Measurements from ENCODE around the gene EIF2D.

Gene EIF2D

GRCh38 chr1:206556750-206557635 is 55.3 kb downstream of the EIF2D start:
- TF ChIP-seq, protein P1, sequence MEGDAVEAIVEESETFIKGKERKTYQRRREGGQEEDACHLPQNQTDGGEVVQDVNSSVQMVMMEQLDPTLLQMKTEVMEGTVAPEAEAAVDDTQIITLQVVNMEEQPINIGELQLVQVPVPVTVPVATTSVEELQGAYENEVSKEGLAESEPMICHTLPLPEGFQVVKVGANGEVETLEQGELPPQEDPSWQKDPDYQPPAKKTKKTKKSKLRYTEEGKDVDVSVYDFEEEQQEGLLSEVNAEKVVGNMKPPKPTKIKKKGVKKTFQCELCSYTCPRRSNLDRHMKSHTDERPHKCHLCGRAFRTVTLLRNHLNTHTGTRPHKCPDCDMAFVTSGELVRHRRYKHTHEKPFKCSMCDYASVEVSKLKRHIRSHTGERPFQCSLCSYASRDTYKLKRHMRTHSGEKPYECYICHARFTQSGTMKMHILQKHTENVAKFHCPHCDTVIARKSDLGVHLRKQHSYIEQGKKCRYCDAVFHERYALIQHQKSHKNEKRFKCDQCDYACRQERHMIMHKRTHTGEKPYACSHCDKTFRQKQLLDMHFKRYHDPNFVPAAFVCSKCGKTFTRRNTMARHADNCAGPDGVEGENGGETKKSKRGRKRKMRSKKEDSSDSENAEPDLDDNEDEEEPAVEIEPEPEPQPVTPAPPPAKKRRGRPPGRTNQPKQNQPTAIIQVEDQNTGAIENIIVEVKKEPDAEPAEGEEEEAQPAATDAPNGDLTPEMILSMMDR (IDR thresholded peaks at IDR 0.05; ENCODE audit: low read length, missing control alignments): no peak
- peak; percentile 31 for DNase-seq (ENCODE audit: low read depth)
- peak overlapping the region; percentile 49 for H3K4me3 ChIP-seq (replicated peaks; ENCODE audit: low read depth, low read length)

DNA sequence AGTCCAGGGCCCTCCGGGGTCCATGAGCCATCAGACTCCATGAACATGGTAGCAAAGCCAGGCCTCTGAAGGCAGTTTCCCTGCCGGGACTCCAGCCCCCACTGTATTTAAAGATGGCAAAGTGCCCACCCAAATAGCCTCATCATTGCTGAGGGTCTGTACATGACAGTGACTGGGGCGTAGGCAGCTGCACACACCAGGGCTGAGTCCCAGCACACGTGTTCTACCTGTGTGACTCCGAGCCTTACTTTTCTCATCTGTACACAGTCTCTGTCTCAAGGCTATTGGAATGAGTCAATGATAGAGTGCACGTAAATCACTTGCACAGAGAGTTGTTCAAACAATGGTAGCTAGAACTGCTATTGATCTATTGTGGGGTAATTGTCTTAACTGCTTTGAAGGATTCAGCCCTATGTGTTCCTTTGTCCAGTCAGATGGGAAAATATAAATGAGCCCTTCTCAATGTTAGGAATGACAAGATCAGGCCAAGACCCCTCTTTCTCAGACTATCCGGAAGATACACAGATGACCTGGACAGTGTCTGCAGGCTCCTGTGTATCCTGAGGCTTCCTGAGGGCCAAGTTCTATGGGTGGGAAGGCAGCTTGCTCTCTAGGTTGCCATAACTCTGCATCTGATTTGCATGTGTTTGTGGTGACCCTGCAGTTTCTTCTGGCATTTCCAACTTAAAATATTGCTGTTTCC is 56.1 kb downstream of the EIF2D start:
- no peak overlapping the region for H3K4me3 ChIP-seq (replicated peaks; ENCODE audit: low read depth, low read length)
- no peak for DNase-seq (ENCODE audit: low read depth)

GRCh38 chr1:206555473-206555935 is 56.8 kb downstream of the EIF2D start:
- DNase-seq (ENCODE audit: low read depth): no peak
- no peak overlapping the region for H3K4me3 ChIP-seq (replicated peaks; ENCODE audit: low read depth, low read length)
- TF ChIP-seq, protein P1 (IDR thresholded peaks at IDR 0.05; ENCODE audit: low read length, missing control alignments): no peak

More for the DNA sequence above, 56.1 kb downstream of the EIF2D start:
- TF ChIP-seq, protein P1 (IDR thresholded peaks at IDR 0.05; ENCODE audit: low read length, missing control alignments): no peak

DNA sequence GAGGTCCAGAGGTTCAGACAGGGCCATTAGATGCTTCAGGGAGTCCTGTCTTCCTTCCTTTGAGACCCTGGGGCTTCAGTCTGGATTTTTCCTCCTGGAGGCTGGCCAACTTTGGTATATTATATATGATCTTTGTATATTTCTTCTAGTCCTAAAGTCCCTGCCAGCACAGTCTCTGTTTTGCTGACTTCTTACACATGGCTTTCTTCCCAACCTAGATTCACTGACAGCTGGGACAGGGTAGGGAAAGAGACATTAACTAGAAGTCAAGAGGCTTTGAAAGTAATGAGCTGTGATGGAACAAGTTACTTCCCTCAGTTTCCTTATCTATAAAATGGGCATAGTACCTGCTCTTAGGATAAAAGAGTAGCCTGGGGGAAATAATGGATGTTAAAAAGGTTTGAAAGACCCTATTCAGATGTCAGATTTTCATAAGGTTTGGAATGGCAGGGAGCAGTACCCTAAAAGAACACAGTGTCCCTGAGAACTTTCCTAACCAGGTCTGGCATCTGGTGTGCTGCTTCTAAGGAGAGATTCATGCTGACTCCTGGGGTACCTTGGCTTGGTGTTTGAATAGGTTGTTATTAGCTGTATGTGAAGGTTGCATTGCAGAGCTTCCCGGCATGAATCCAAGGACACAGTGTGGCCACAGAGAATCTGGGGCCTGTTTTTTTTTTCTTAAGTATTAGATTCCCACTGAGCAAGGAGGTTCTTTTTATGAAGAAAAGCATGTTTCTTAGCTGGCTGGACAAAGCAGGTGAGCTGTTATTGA is 57.4 kb downstream of the EIF2D start:
- no peak for DNase-seq (ENCODE audit: low read depth)
- TF ChIP-seq, protein P1 (IDR thresholded peaks at IDR 0.05; ENCODE audit: low read length, missing control alignments): no peak
- no peak overlapping the region for H3K4me3 ChIP-seq (replicated peaks; ENCODE audit: low read depth, low read length)

- TF ChIP-seq, protein P1 (IDR thresholded peaks at IDR 0.05; ENCODE audit: low read length, missing control alignments): no peak
- DNase-seq (ENCODE audit: low read depth): no peak
- no peak overlapping the region for H3K4me3 ChIP-seq (replicated peaks; ENCODE audit: low read depth, low read length)
These were observed 58.1 kb downstream of the EIF2D start for GRCh38 chr1:206554211-206554610.

- TF ChIP-seq, protein P1 (IDR thresholded peaks at IDR 0.05; ENCODE audit: low read length, missing control alignments): no peak
- no peak overlapping the region for H3K4me3 ChIP-seq (replicated peaks; ENCODE audit: low read depth, low read length)
- DNase-seq (ENCODE audit: low read depth): no peak
These were observed 60.3 kb downstream of the EIF2D start for GRCh38 chr1:206551986-206552326.
